Measurements from ENCODE around the gene LDLRAD4.

The LDLRAD4 gene

GRCh38 chr18:13570856-13571495 is 352.4 kb downstream of the LDLRAD4 start:
- DNase-seq (ENCODE audit: low read depth in 2 of 2): no peak

DNA sequence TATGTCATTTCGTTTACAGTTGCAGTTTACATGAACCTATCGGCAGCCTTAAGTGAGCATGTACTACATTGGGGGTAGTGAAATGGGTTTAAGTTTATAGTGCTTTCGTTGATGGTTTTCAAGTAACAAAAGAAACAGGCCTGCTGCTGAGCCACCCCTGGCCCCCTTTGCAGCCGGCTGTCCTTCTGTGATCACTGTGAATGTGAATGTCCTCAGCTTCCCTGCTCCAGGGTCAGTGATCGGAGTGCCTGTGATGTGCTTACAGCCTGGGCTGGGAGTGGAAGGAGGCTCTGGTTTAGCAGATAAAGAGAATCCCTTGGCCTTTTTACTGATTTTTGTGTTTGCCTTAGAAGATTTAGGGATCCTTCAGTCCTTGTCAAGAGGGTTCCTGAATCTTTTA is 353.6 kb downstream of the LDLRAD4 start:
- DNase-seq (ENCODE audit: low read depth in 2 of 2): no peak

DNA sequence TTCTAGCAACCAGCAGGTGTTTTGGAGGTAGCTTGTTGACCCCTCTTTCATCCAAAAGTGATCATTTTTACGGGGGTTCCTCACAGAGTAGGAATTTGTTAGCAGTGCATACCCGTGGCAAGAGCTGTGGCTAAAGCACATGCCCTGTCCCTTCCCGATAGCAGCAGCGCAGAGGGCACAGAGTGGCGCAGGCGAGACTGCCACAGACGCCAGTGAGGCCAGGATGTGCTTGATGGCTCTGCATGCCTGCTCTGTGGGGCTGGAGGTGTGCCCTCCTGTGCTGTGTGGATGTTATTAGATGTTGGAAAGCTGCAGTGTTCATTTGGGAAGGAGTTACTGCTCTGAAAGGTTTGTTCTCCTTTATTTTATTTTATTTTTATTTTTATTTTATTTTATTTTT is 354.2 kb downstream of the LDLRAD4 start:
- no peak for DNase-seq (ENCODE audit: low read depth in 2 of 2)

DNA sequence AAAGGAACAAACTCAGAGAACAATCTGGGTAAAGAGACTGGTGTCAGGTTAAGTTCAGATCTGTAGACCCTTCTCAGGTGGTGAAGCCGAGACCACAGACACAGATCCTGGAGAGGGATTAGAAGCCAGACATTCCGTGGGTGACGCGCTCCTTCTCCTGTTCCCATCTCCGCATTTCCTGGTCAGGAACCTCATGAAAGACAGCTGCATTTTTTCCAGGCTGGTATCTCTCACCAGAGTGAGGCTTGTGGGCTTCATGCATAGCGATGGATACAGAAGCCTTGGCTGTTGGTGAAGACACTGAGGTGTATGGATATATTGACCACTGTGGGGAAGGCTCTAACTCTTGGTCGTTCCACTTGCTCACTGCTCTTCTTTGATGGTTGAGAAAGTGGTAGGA is 355.2 kb downstream of the LDLRAD4 start:
- no peak for DNase-seq (ENCODE audit: low read depth in 2 of 2)

DNA sequence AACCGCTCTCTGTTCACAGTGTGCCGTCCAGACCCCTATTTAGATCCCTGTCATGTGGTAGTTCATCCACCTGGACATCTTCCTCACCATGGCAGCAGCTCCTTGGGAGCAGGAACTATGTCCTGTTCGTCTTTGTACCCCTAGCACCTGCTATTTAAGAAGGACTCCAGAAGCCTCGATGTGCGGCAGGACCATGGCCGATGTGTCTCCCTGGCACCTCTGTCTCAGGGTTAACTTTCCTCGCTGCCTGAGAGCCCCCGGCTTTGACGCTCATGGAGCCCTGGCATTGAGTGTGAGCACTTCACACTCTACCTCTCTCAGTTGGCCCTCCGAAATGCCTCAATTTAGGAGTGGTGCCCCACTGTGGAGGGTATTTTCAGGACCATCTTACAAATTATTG is 355.8 kb downstream of the LDLRAD4 start:
- no peak for DNase-seq (ENCODE audit: low read depth in 2 of 2)

DNA sequence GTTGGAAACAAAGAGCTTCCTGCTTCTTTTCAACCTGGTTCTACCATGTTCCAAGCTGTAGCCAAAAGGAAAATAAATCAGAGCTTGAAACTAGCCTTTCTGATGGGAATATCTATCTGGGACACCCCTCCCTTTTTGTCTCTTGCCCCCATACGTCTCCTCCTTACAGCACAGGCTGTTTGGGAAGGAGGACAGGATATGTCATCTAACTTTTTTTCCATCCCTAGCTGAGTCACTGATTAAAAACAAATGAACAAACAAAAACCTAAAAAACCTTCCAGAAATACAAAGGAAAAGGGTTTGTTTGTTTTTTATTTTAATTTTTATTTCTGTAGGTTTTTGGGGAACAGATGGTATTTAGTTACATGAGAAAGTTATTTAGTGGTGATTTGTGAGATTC is 356.2 kb downstream of the LDLRAD4 start:
- DNase-seq (ENCODE audit: low read depth in 2 of 2): no peak

GRCh38 chr18:13576598-13576997 is 358.0 kb downstream of the LDLRAD4 start:
- DNase-seq (ENCODE audit: low read depth in 2 of 2): no peak

GRCh38 chr18:13577091-13577697 is 358.6 kb downstream of the LDLRAD4 start:
- no peak for DNase-seq (ENCODE audit: low read depth in 2 of 2)

- DNase-seq (ENCODE audit: low read depth in 2 of 2): no peak
These were observed 359.2 kb downstream of the LDLRAD4 start for GRCh38 chr18:13577781-13578180.

DNA sequence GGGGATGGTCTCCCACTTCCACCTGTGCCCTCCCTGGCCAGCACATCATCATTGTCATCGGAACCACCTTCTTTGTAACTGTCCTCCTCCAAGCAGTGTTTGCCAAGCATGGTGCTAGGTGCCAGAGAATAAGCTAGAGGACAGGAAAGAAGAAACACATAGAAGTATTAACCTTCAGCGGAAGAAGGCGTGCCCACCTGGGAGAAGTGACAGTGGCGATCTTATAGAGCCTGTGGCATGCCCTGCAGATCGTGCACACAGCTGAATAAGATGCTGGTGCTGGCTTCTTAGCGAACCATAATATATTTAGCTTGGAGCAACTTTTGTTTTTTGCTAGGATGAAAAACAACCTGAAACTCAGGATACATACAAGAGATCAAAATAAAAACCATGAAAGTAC is 359.8 kb downstream of the LDLRAD4 start:
- no peak for DNase-seq (ENCODE audit: low read depth in 2 of 2)

DNA sequence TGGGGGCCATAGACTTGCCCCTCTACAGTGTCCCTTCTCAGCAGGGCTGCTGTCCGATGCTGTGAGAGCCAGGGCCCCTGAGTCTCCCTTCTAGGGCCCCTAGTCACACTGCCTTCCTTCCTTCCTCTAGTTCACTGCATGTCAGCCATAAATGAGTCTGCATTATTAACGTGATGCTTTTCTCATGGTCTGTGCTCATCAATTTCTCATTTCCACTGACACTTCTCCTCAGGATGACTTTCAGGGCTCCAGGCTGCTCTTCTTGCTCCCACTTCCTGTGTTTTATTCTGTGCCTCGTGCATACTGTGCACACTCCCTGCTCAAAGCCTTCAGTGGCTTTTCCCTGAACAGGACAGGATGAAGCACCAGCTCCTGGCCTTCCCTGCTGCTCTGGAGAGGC is 361.3 kb downstream of the LDLRAD4 start:
- DNase-seq (ENCODE audit: low read depth in 2 of 2): no peak

DNA sequence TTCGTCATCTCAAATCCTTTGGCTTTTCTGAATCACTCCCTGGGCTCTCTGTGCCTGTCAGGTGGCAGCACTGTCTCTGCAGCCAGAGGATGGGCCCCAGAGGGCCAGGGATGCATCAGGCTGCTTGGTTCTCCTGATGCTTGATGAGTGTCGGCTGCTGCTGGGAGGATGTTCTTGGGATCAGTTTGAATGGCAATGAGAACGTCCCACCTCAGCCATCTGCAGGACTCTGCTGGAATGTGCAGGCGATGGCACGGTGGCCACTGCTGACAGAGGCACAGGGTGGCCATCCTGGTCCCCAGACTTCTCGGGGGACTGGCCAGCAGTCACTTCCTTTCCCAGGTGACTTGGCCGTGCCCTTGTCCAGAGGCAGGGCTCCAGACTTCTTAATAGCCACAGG is 361.8 kb downstream of the LDLRAD4 start:
- DNase-seq (ENCODE audit: low read depth in 2 of 2): no peak

- no peak for DNase-seq (ENCODE audit: low read depth in 2 of 2)
These were observed 362.4 kb downstream of the LDLRAD4 start for GRCh38 chr18:13580991-13581390.

DNA sequence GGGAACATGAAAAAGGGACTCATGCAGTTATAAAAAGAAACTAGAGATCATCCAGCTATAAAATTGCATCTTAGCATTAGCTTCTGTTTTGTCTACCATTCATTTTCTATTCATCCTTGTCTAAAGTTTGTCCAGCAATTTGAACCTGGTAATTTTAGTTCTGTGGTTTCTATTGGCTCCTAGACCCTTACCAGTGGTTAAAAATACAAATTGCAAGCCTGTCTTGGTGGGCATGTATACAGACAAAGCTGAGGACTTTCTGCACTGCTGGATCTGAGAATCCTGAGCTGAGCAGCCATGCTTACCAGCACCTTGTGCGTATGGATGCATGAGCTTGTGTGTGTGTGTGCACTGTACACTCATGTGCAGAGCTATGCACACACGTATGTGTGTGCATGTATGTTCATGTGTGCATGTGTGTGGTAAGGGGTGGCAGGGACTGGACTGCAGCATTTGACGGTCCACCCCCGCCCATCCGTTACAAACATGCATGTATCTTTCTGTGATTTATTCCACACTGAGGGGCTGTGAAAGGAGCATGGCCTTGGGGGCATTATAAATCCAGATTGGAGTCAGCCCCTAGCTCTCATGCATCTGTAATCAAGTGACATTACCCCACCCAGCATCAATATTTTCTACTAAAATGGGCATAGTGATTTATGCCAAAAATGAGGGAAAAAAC is 363.1 kb downstream of the LDLRAD4 start:
- DNase-seq (ENCODE audit: low read depth in 2 of 2): no peak

- DNase-seq (ENCODE audit: low read depth in 2 of 2): no peak
These were observed 363.7 kb downstream of the LDLRAD4 start for GRCh38 chr18:13582178-13582670.

- DNase-seq (ENCODE audit: low read depth in 2 of 2): no peak
These were observed 365.3 kb downstream of the LDLRAD4 start for GRCh38 chr18:13583576-13584550.

DNA sequence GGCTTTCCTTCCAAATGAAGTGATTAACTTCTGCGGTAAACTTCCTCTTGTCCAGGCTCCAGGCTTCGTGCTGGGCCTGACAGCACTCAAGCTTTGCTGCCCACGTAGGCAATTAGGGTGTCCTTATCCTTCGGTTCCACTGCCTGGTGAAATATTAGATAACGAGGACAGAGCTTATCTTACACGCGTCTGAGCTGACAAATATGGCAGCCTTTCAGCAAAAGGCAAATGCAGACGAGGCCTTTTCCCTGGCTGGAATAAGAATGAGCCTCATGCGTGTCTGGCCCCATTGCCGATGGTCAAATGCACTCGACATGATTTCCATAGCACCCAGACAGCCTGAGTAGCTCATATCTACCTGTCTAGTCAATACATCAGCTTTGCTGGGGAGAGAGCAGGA is 366.3 kb downstream of the LDLRAD4 start:
- no peak for DNase-seq (ENCODE audit: low read depth in 2 of 2)

GRCh38 chr18:13585379-13586153 is 367.0 kb downstream of the LDLRAD4 start:
- DNase-seq (ENCODE audit: low read depth in 2 of 2): no peak

- no peak for DNase-seq (ENCODE audit: low read depth in 2 of 2)
These were observed 368.4 kb downstream of the LDLRAD4 start for GRCh38 chr18:13587001-13587400.

DNA sequence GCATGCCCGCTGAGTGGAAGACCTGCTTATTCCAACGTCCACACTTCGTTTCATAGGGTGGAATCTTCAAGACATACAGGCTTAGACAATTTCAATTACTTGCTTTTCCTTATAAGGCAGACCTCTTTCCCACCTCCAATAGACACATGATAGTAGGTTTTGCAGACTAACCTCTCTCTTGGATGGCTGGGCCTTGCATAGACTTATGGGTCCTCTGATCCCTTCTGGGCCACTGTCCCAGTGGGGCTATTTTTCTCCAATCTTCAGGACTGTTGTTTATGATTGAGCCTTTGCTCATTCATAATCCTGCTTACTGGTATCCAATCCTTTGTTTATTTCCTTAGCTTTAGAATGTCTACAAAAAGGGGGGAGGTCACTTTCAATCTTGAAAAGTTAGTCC is 368.9 kb downstream of the LDLRAD4 start:
- no peak for DNase-seq (ENCODE audit: low read depth in 2 of 2)

- no peak for DNase-seq (ENCODE audit: low read depth in 2 of 2)
These were observed 369.4 kb downstream of the LDLRAD4 start for GRCh38 chr18:13587937-13588336.

Measured in activated CD4-positive, alpha-beta T cell treated with anti-CD3 and anti-CD28 coated beads for 24 hours (primary cell).